Subcutaneous abdominal adipose tissue (tissue), 5 donors: ENCODE measurements around the gene GNG2.
A peak's percentile ranks its signal among the peaks of the same experiment; 100 is the strongest.

Experiments used
- H3K27ac ChIP-seq: one replicate; pipeline ENCODE4 v1.7.0; 2013; ENCODE audit warnings: low read depth, mild to moderate bottlenecking, inconsistent platforms, low read length, moderate library complexity
- H3K27me3 ChIP-seq, 5 donors: one replicate each; pipeline ENCODE4 v1.7.0; 2013; ENCODE audit warnings: low read length in 5 of 5, inconsistent platforms in 1 of 5; ENCODE audit not compliant: control insufficient read depth in 5 of 5, insufficient read depth in 4 of 5
- H3K36me3 ChIP-seq, 5 donors: one replicate each; pipeline ENCODE4 v1.7.0; 2013; ENCODE audit warnings: low read length in 5 of 5; ENCODE audit not compliant: control insufficient read depth in 5 of 5, insufficient read depth in 5 of 5
- H3K4me1 ChIP-seq, 5 donors: one replicate each; pipeline ENCODE4 v1.7.0; 2013; ENCODE audit warnings: low read length in 5 of 5, mild to moderate bottlenecking in 3 of 5, moderate library complexity in 1 of 5; ENCODE audit not compliant: control insufficient read depth in 5 of 5, insufficient read depth in 5 of 5
- H3K4me3 ChIP-seq, 5 donors: one replicate each; pipeline ENCODE4 v1.7.0; 2013; ENCODE audit warnings: low read length in 5 of 5, low read depth in 1 of 5
- H3K9ac ChIP-seq, 5 donors: one replicate each; pipeline ENCODE4 v1.7.0; 2013; ENCODE audit warnings: low read length in 5 of 5, mild to moderate bottlenecking in 4 of 5, moderate library complexity in 3 of 5
- H3K9me3 ChIP-seq, 5 donors: one replicate each; pipeline ENCODE4 v1.7.0; 2013; ENCODE audit warnings: low read length in 5 of 5; ENCODE audit not compliant: control insufficient read depth in 5 of 5
- donor health status: healthy.
- donor health status: healthy.
- donor health status: healthy.
- donor health status: healthy.
- donor health status: healthy.

The GNG2 gene

DNA sequence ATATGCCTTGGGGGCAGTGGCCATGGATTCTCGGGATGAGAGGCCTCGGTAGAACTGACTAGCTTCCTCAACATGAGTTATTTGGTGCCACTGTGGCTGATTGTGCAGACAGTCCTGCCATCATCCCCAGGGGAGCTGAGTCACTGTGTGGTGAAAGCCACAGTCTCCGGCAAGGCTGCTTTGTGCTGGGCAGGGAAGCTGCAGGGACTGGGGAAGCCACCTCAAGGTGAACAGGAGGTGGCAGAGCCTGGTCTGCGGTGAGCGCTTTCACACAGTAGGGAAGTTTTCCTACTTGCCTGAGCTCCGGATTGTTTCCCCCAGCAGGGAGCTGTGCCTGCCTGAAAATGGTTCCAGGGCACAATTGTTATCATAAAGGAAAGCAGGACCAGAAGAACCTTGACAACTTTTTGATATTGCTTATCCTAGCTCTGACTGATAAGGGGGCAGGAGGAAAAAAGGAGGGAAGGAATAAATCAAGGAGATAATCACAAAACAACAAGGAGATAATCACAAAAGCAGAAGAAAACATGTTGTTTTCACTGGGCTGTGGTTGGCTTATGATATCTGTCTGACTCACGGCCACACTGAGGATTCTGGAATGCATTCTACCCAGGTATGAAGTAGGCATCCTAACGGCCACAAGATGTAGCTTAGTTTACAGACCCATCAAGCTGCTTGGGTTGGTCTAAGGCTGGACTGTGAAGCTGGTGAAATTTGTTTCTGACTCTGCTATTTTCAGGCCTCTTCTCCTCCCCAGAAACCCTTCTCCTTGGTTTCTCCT, 32.2 kb upstream of the GNG2 start:
- Histone ChIP-seq H3K4me1 (peaks cover 0 to 11% (median 7%) of the 10 kb centered on the region in 5 donors), H3K4me3 (peak overlapping the region in 1 of 5 donors; percentile 7), H3K27me3 (no peaks in the 10 kb centered on the region), H3K9me3 (peaks cover 0 to 8% (median 5%) of the 10 kb centered on the region in 5 donors), H3K27ac (no peak overlapping the region), H3K9ac (no peak overlapping the region), H3K36me3 (no peaks in the 10 kb centered on the region)

DNA sequence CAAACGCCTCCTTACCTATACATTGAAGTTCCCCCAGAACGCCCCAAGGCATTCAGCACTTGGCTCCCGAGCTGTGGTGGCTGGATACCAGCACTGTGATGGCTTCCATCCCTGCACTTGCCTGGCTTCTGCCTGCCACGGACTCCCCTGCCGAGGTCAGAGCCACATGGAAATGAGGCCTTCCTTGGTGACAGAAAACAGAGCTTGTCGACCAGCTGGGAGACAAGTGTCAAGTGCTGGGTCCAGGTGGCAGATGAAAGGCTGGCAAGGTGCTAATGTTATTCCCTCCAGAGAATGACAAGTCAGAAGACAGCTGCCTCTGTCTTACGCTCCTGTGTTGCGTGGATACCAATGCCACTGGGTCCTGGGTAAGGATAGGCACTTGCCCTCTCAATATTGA, 26.2 kb upstream of the GNG2 start:
- Histone ChIP-seq H3K9me3 (peaks cover 0 to 8% (median 5%) of the 10 kb centered on the region in 5 donors), H3K4me1 (peaks cover 0 to 9% (median 3%) of the 10 kb centered on the region in 5 donors), H3K27me3 (no peaks in the 10 kb centered on the region), H3K9ac (no peak overlapping the region), H3K27ac (no peak overlapping the region), H3K4me3 (no peak overlapping the region), H3K36me3 (no peaks in the 10 kb centered on the region)

DNA sequence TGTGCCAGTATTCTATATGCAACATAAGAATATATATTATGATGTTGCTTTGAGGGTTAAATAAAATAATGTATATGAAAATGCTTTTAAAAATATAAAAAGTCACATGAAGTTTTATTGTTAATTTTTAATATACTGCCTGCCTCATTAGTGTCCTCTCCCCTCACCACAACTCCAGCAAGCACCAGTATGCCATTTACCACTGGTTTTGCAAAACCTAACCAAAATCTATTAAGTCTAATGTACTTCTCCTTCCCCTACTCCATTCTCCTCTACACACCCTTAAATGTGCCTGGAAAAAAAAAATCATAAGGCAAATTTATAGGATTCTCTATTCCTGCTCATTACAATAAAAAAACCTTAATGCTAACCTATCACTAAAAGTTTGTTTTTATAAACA, 24.0 kb upstream of the GNG2 start:
- peaks cover 0 to 9% (median 3%) of the 10 kb centered on the region in 5 donors for H3K4me1 ChIP-seq
- H3K27ac ChIP-seq, result no peak overlapping the region
- no peak overlapping the region for H3K4me3 ChIP-seq

DNA sequence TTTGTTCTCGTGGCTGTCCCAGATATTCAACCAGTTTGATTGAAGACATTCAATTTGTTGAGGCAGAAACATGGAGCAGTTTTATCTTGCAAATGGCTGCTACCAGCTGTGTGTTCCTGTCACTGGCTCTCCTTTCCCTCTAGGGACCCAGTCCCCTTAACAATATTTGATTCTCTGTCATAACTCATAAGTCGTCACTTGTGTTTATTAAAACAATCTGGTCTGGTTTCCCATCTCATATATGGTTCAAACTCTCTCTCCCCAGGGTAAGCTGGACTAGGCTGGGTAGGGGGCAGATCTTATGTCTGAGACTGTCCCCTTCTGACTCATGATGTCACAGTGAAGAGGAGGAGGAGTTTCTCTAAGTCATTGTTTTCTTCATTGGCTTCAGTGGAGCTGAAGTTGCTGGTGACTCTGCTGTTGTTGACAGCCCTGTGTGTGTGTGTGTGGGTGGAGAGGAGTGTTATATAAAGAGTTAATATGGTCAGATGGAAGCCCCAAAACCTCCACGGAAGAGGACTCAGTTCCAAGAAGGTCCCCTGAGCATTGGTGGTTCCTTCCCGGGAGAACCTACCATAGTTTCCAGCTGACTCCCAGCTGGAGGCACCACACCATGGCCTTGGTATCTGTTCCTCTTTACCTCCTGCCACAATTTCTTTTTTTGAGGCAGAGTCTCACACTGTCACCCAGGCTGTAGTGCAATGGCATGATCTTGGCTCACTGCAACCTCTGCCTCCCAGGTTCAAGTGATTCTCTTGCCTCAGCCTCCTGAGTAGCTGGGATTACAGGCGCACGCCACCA, 16.1 kb upstream of the GNG2 start:
- H3K4me1 ChIP-seq, result peaks cover 0 to 17% (median 14%) of the 10 kb centered on the region in 5 donors
- no peaks in the 10 kb centered on the region for H3K36me3 ChIP-seq
- H3K9ac ChIP-seq, result no peak overlapping the region
- H3K27me3 ChIP-seq, result no peaks in the 10 kb centered on the region
- no peak overlapping the region for H3K4me3 ChIP-seq
- H3K9me3 ChIP-seq, result no peaks in the 10 kb centered on the region
- no peak overlapping the region for H3K27ac ChIP-seq

More for the DNA sequence above, 24.0 kb upstream of the GNG2 start:
- H3K36me3 ChIP-seq, result no peaks in the 10 kb centered on the region
- H3K9me3 ChIP-seq, result peaks cover 0 to 8% (median 5%) of the 10 kb centered on the region in 5 donors
- no peaks in the 10 kb centered on the region for H3K27me3 ChIP-seq
- H3K9ac ChIP-seq, result no peak overlapping the region

DNA sequence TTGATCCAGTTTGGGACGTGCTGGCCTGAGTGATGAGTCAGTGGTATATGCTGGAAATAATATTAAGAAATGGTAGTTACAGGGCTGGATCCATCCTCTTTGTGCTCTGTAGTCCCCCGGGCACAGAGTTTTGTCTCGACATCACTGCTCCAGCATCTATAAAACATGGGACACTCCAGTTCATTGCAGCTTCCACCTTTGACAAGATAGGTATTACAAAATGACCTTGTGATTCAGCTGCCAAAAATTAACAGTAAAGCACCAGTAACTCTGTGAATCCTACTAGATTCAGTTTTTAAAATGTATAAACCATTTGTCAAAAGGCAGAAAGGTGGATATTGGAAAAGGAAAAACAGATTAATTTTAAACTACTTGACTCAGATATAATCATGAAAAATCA, 14.6 kb upstream of the GNG2 start:
- Histone ChIP-seq H3K9ac (no peak overlapping the region), H3K27ac (no peak overlapping the region), H3K9me3 (no peaks in the 10 kb centered on the region), H3K36me3 (no peaks in the 10 kb centered on the region), H3K27me3 (no peaks in the 10 kb centered on the region), H3K4me1 (peaks cover 0 to 17% (median 14%) of the 10 kb centered on the region in 5 donors), H3K4me3 (no peak overlapping the region)

DNA sequence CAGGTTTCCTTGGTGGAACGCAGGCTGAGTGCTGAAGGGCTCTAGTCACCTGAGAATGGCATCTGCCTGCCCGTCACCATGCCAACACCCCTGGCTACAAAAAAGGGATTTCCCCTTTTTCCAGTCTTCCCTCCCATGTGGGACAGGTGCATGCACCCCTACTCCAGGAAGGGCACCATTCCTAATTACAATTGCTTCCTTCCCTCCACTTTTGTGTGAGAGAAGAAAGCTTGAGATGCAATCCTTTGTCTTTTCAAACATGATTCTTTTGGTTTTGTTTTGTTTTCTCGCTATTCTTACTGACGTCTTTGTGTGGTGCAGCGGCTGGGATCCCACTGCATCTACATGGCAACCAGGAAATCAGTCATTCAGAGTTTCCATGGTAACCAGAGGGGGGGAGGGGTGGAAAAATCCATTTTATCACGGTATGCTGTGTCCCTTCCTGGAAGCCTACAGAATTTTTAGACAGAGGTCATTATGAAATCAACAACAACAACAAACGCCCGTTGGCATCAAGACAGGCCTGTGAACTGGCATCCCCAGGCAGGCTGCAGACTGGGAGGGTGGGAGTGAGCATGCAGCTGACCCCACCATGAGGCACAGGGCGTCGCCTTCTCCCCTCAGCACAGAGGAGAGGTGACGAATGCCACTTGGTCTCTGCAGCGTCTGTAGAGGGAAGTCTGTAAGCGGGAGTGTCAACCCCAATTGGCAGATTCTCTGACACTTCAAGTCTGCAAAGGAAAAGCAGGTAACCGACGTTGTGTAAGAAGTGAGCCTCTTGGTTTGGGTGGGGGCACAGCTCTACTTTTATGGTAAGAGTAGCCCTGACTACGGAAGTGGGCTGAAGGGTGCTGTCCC, 13.6 kb upstream of the GNG2 start:
- no peaks in the 10 kb centered on the region for H3K9me3 ChIP-seq
- peak overlapping the region in 2 of 5 donors; percentile 1 to 4 for H3K9ac ChIP-seq
- H3K36me3 ChIP-seq, result no peaks in the 10 kb centered on the region
- no peaks in the 10 kb centered on the region for H3K27me3 ChIP-seq
- peaks cover 0 to 17% (median 14%) of the 10 kb centered on the region in 5 donors for H3K4me1 ChIP-seq
- peak overlapping the region; percentile 24 to 60 (median 55) for H3K4me3 ChIP-seq
- H3K27ac ChIP-seq, result peak overlapping the region; percentile 42

DNA sequence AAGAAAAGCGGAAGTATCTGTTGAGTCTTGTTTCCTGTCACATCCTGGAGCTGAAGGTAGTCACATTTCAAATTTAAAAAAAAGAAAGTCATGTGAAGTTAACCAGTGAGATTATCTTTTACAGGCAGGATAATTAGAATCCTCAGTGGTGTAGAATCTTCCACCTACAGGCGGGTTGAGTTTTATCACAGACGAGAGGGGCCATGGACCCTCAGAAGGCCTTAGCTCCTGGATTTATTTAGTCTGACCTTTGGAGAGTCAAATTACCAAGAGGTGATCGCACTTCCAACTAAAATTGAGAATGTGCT, 13.0 kb upstream of the GNG2 start:
- peak overlapping the region in 2 of 5 donors; percentile 24 to 60 for H3K4me3 ChIP-seq
- peaks cover 0 to 17% (median 14%) of the 10 kb centered on the region in 5 donors for H3K4me1 ChIP-seq
- no peak overlapping the region for H3K9ac ChIP-seq
- no peaks in the 10 kb centered on the region for H3K9me3 ChIP-seq
- peak overlapping the region; percentile 42 for H3K27ac ChIP-seq
- no peaks in the 10 kb centered on the region for H3K36me3 ChIP-seq
- no peaks in the 10 kb centered on the region for H3K27me3 ChIP-seq

DNA sequence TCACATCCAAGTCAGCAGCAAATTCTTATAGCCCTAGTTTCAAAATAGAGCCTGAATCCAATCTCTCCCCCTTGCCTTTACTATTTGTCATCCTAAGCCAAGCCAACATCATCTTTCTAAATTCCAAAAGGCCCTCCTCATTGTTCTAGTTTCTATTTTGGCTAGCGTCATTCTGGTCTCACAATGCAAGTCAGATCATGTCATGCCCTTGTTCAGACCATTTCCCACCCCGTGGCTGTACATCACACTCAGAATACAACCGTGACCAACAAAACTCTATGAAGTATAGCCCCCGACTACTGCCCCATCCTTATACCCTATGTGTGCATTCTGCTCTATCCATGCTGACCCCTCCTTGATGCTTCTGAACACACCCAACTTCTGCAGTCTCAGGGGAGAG, 12.3 kb upstream of the GNG2 start:
- no peak overlapping the region for H3K27ac ChIP-seq
- no peak overlapping the region for H3K4me3 ChIP-seq

DNA sequence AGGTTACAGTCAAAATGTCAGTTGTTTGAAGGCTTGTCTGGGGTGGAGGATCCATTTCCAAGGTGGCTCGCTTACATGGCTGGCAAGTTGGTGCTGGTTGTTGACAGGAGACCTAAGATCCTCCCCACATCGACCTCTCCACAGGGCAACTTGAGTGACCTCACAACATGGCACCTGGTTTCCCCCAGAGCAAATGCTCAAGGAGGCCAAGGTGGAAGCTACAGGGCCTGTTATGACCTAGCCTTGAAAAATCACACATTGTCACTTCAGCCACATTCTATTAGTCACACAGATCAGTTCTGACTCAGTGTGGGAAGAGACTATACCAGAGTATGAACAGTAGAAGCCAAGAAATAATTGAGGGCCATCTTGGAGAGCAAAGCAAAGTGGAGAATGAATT, 11.3 kb upstream of the GNG2 start:
- no peaks in the 10 kb centered on the region for H3K9me3 ChIP-seq
- H3K36me3 ChIP-seq, result no peaks in the 10 kb centered on the region
- no peak overlapping the region for H3K4me3 ChIP-seq
- no peak overlapping the region for H3K27ac ChIP-seq
- H3K9ac ChIP-seq, result no peak overlapping the region
- peaks cover 0 to 30% (median 22%) of the 10 kb centered on the region in 5 donors for H3K4me1 ChIP-seq
- H3K27me3 ChIP-seq, result no peaks in the 10 kb centered on the region

More for the DNA sequence above, 12.3 kb upstream of the GNG2 start:
- Histone ChIP-seq H3K9ac (no peak overlapping the region), H3K4me1 (peaks cover 0 to 24% (median 14%) of the 10 kb centered on the region in 5 donors), H3K36me3 (no peaks in the 10 kb centered on the region), H3K27me3 (no peaks in the 10 kb centered on the region), H3K9me3 (no peaks in the 10 kb centered on the region)
